Measurements from ENCODE around the gene NOL8. TPM values are rescaled to one million over a fixed set of nuclear protein-coding genes. Genes with fewer than 3 reads are reported as not detected.

Gene NOL8
- total RNA-seq, 2 donors from 2014 or later = 62.3 to 62.7 TPM

DNA sequence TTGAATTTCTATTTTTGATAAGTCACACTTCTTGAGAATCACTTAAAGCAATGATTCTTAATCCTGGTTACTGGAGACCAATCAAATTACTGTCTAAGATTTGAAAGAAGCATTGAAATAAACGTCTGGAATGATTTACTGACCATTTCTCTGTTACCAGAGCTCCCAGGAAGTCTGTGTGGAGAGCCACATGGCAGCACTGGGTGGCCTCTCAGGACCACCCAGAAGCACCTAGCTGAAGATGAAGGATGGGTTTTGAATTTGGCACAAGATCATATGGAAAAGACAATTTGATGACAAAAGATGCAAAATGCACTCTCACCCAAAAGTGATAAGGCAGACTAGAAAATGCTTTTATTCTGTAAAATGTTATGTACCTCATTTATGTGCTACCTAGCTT lies 62.0 kb downstream of the NOL8 start:
- no peak overlapping the region for H3K4me3 Mint-ChIP-seq
- peak overlapping the region; percentile 12 for H3K27ac Mint-ChIP-seq
- ATAC-seq (replicated peaks) = no peak
- H3K36me3 Mint-ChIP-seq (ENCODE audit: low read depth) = peaks cover 100% of the 10 kb centered on the region
- H3K27me3 Mint-ChIP-seq = no peaks in the 10 kb centered on the region
- H3K9me3 Mint-ChIP-seq = no peaks in the 10 kb centered on the region
- H3K4me1 Mint-ChIP-seq = no peaks in the 10 kb centered on the region

DNA sequence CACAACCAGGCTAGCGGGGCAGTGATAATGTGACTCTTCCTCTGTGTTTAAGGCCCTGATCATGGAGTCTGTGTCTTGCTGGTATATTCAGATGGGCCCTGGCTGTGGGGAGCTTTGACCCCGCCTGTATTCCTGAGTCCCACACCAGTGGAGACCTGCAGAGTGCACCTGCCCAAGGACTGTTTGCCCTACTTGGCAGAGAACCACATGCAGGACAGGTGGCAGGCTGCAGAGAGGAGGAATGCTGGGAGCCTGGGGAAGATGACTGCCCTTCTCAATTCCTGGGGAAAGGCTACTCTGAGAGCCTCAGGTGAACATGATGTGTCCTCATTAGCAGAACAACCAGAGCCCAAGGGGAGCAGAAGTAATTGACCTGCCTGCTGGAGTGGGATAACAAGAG lies 67.8 kb downstream of the NOL8 start:
- no peak for ATAC-seq (replicated peaks)
- no peaks in the 10 kb centered on the region for H3K9me3 Mint-ChIP-seq
- H3K36me3 Mint-ChIP-seq (ENCODE audit: low read depth) = peaks cover 100% of the 10 kb centered on the region
- H3K4me3 Mint-ChIP-seq = no peak overlapping the region
- H3K27me3 Mint-ChIP-seq = no peaks in the 10 kb centered on the region
- no peaks in the 10 kb centered on the region for H3K4me1 Mint-ChIP-seq
- H3K27ac Mint-ChIP-seq = no peak overlapping the region

DNA sequence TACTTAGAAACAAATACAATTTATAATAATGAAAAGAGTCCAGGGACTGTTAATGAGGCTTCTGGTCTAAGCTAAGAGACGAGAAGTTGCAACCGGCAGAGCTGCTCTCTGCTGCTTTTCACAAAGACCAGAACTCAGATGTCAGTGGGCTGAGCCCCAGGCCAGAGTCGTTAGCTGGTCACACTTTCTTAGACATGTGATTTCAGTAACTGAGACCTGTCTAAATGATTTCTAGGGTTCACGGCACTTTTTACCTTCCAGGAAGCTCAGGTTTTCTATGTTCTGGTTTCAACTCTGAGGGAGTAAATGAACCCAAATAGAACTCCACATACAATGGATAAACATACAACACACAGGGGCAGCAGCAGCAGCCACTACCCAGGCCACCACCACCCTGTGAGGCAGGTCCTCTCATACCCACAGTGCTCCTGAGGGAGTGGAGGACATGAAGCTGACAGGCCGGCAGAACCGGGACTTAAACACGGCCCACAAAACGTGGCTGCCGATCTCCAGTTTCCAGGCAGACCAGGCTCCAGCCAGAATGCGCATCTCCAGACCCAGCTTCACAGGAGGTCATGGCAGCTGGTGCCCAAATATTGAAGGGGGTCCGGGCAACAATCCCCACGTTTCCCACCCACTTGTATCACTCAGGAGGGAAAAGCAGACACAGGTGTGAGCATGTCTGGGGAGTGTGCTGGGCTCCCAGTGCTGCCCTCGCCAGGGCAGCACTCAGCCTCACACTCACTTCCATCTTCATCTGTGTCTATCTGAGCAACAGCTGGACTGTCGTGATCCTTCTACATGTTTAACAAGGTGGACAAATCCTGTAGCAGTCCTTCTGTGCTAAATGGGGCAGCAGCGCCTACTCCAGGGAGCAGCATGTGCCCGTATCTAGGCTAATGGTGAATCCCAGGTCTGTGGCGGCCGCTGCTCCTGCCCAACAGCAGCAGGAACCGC lies 70.5 kb downstream of the NOL8 start:
- H3K27ac Mint-ChIP-seq = peak overlapping the region; percentile 59
- peaks cover 100% of the 10 kb centered on the region for H3K36me3 Mint-ChIP-seq (ENCODE audit: low read depth)
- no peak for ATAC-seq (replicated peaks)
- no peaks in the 10 kb centered on the region for H3K9me3 Mint-ChIP-seq
- H3K27me3 Mint-ChIP-seq = no peaks in the 10 kb centered on the region
- no peaks in the 10 kb centered on the region for H3K4me1 Mint-ChIP-seq
- H3K4me3 Mint-ChIP-seq = no peak overlapping the region

DNA sequence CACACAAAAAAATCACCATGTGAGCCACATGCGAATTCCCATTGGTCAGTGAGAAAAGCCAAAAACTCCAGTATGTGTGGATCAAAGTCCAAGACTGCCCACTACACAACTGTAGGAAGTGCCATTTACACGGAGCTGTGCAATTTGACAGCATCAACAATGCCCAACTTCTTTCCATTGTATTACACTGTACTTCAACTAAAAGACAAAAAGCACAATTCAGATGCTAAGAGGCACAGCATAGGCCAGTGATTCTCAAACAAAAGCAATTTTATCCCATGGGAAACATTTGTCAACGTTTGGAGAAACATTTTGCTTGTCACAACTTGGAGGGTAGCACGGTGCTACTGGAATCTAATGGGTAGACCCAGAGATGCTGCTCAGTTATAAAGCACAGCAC lies 71.5 kb downstream of the NOL8 start:
- no peaks in the 10 kb centered on the region for H3K4me1 Mint-ChIP-seq

DNA sequence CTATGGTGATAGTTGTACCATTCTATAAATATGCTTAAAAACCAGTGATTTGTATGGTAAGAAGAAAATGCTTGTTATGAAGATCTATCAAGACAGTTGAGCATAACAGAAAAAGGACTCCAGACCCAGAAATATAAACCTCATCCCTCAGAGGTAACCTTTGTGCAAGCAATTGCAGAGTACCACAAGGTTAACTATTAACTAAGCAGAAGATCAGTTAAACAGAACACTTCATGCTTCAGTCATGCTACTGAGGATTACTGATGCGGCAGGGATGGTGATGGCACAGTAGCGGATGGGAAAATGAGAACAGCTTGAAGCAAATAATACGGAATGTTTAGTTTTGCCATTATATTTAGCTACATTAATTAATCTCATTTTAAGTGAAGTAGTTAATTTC lies 77.2 kb downstream of the NOL8 start:
- no peak overlapping the region for H3K4me3 Mint-ChIP-seq
- H3K9me3 Mint-ChIP-seq = no peaks in the 10 kb centered on the region
- peaks cover 100% of the 10 kb centered on the region for H3K36me3 Mint-ChIP-seq (ENCODE audit: low read depth)
- no peaks in the 10 kb centered on the region for H3K27me3 Mint-ChIP-seq
- ATAC-seq (replicated peaks) = no peak
- no peak overlapping the region for H3K27ac Mint-ChIP-seq
- no peaks in the 10 kb centered on the region for H3K4me1 Mint-ChIP-seq

More for the DNA sequence above, 71.5 kb downstream of the NOL8 start:
- H3K4me3 Mint-ChIP-seq = no peak overlapping the region
- peaks cover 100% of the 10 kb centered on the region for H3K36me3 Mint-ChIP-seq (ENCODE audit: low read depth)
- no peaks in the 10 kb centered on the region for H3K9me3 Mint-ChIP-seq
- H3K27ac Mint-ChIP-seq = peak overlapping the region; percentile 59
- ATAC-seq (replicated peaks) = no peak
- no peaks in the 10 kb centered on the region for H3K27me3 Mint-ChIP-seq

Other genes starting within 250 kb of the NOL8 start
- 10 to 100 TPM; 45.6 to 66.9 TPM for gene SPTLC1, start 209.9 kb downstream of the NOL8 start, total RNA-seq
- gene IARS1, start 31.7 kb downstream of the NOL8 start, total RNA-seq = 100 to 1,000 TPM; 130 to 206 TPM
- 10 to 100 TPM; 19.3 to 31.5 TPM for gene CENPP, start 603 bp upstream of the NOL8 start, total RNA-seq
- under 1 TPM in 1 of 2 donors, not detected in 1; 0.30 TPM for gene OGN, start 79.2 kb upstream of the NOL8 start, total RNA-seq
- gene OMD, start 99.1 kb upstream of the NOL8 start, total RNA-seq = not detected
- gene ASPN, start 157.2 kb upstream of the NOL8 start, total RNA-seq = not detected
- gene ECM2, start 210.6 kb upstream of the NOL8 start, total RNA-seq = not detected